Esophagus muscularis mucosa (tissue), 4 donors: Measurements from ENCODE around the gene CASQ2. TPM values are rescaled to one million over a fixed set of nuclear protein-coding genes. Genes with fewer than 3 reads are reported as not detected.

ENCODE experiments used
- DNase-seq: peaks from one replicate; pipeline ENCODE4 v3.0.0-alpha.2; 2017; ENCODE audit errors: extremely low spot score
- H3K27ac ChIP-seq, 4 donors: fragments of 200-600 bp; sonication (generic); replicated peaks in 1 of 4; 1 replicate in 3 of 4; 2 replicates in 1 of 4; pipeline ENCODE4 v1.5.1; 2016 to 2019; ENCODE audit warnings: mild to moderate bottlenecking in 1 of 4
- H3K27me3 ChIP-seq, 4 donors: fragments of 200-600 bp; sonication (generic); one replicate each; pipeline versions ENCODE4 v1.5.1 to v1.6.0; 2016 to 2019
- H3K36me3 ChIP-seq, 4 donors: fragments of 200-600 bp; sonication (generic); one replicate each; pipeline ENCODE4 v1.5.1; 2016 to 2019
- H3K4me1 ChIP-seq, 4 donors: fragments of 200-600 bp; sonication (generic); one replicate each; pipeline ENCODE4 v1.5.1; 2016 to 2019
- H3K4me3 ChIP-seq, 4 donors: fragments of 200-600 bp; sonication (generic); 1 replicate in 2 of 4; 2 replicates in 2 of 4; pipeline ENCODE4 v1.5.1; 2016 to 2019; ENCODE audit warnings: mild to moderate bottlenecking in 4 of 4, moderate library complexity in 1 of 4
- H3K9me3 ChIP-seq, 4 donors: fragments of 200-600 bp; sonication (generic); 1 replicate in 3 of 4; 2 replicates in 1 of 4; pipeline ENCODE4 v1.5.1; 2016 to 2019
- CTCF ChIP-seq, 3 experiments: fragments of 200-600 bp in 2 of 3; fragments of 450-650 bp in 1 of 3; sonication (generic) in 2 of 3; IDR thresholded peaks; one replicate each; pipeline ENCODE4 v1.5.1; 2017 to 2019; ENCODE audit warnings: antibody characterized with exemption in 3 of 3, mild to moderate bottlenecking in 2 of 3, moderate library complexity in 1 of 3
- EP300 ChIP-seq: sonication (generic); formaldehyde crosslinking; IDR thresholded peaks from one replicate; pipeline ENCODE4 v1.6.1; 2017; ENCODE audit warnings: antibody characterized with exemption
- POLR2A ChIP-seq: fragments of 450-650 bp; IDR thresholded peaks from one replicate; pipeline ENCODE4 v1.6.1; 2017; ENCODE audit warnings: antibody characterized with exemption, moderate library complexity, mild to moderate bottlenecking, low read depth
- POLR2AphosphoS5 ChIP-seq, 2 donors: sonication (generic); formaldehyde crosslinking; IDR thresholded peaks; one replicate each; pipeline ENCODE4 v1.6.1; 2017; ENCODE audit warnings: antibody characterized with exemption in 2 of 2
- WGBS: methylation state at CpG from one replicate; pipeline ENCODE4 v1.1.5; 2018; 5-methylcytosine and 5-hydroxymethylcytosine counted together
- intact Hi-C: fragments of 100-400 bp; cut with DNase I; formaldehyde crosslinking; loops from one replicate; pipeline ENCODE4 v1.15.1; 2023
- total RNA-seq, 4 donors: library from RNA; depleted of rRNA; stranded (reverse); fragments of >200 nt; gene quantifications; one replicate each; pipeline versions ENCODE4 v1.1.0 to v1.2.1, GENCODE V29; 2016

The CASQ2 gene
- total RNA-seq, 4 donors from 2014 or later, result 95.6 to 138 (median 108) TPM

DNA sequence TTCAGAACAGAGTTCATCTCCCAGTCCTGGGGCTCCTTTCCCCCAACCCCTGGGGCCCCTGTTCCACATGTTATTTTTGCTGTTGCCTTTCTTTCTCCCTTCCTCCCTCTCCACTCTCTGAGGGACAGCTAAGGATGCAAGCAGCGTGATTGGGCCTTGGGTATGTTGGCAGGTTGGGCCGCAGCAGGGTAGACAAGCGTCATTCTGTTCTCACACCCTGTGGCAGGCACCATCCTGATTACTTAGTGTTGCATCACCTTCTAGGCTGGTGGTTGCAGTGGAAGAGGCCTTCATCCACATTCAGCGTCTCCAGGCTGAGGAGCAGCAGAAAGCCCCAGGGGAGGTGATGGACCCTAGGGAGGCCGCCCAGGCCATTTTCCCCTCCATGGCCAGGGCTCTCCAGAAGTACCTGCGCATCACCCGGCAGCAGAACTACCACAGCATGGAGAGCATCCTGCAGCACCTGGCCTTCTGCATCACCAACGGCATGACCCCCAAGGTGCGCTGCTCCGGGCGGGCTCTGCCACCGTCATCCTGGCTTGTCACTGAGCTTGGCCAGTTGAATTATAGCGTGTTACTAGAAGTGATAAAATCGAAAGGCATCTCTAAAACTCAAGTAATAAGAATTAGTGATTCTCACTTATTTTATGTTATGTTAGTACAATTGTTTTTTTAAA, 83.3 kb downstream of the CASQ2 start:
- Histone ChIP-seq H3K27ac (no peak overlapping the region), H3K9me3 (no peaks in the 10 kb centered on the region), H3K4me3 (no peak overlapping the region), H3K27me3 (no peaks in the 10 kb centered on the region), H3K4me1 (peaks cover 1 to 8% (median 8%) of the 10 kb centered on the region in 4 donors), H3K36me3 (peaks cover 21 to 72% (median 43%) of the 10 kb centered on the region in 4 donors)
- WGBS, result 82% methylated on average over 11 of the region's 14 CpGs
- intact Hi-C loops, result no loop called here
- TF ChIP-seq EP300 (no peak), POLR2A (no peak), CTCF (IDR thresholded peaks at IDR 0.05) (no peak), POLR2AphosphoS5 (IDR thresholded peaks at IDR 0.05) (no peak)
- no peak for DNase-seq

- Histone ChIP-seq H3K9me3 (no peaks in the 10 kb centered on the region), H3K27ac (no peak overlapping the region), H3K4me1 (peaks cover 25 to 31% (median 29%) of the 10 kb centered on the region in 4 donors), H3K27me3 (no peaks in the 10 kb centered on the region), H3K4me3 (no peak overlapping the region), H3K36me3 (peaks cover 20 to 52% (median 33%) of the 10 kb centered on the region in 4 donors)
- no peak for DNase-seq
- TF ChIP-seq EP300 (no peak), POLR2AphosphoS5 (IDR thresholded peaks at IDR 0.05) (no peak), CTCF (IDR thresholded peaks at IDR 0.05) (no peak), POLR2A (no peak)
- 93% methylated on average over 4 of the region's 4 CpGs for WGBS
- intact Hi-C loops, result no loop called here
Observed at GRCh38 chr1:115682792-115683191, 85.7 kb downstream of the CASQ2 start.

DNA sequence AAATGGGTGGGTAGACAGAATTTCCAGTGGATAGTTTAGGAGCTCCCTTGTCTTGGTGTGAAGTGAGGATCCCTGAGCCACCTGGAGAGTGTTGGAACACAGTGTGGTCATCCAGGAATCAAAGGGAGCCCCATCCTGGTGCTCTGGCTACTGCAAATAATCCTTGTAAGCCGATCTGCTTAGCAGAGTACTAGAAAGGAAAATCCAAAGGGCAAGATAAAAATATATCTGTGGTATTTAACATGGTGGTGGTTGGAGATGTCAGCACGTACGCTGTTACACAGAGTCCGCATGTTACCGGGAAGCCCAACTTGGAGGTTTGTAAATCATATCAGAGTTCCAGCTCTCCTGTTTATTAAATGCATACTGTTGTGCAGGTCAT, 87.8 kb downstream of the CASQ2 start:
- H3K36me3 ChIP-seq, result peaks cover 20 to 34% (median 26%) of the 10 kb centered on the region in 4 donors
- no peaks in the 10 kb centered on the region for H3K9me3 ChIP-seq
- DNase-seq, result no peak
- H3K27me3 ChIP-seq, result no peaks in the 10 kb centered on the region
- peaks cover 36 to 49% (median 46%) of the 10 kb centered on the region in 4 donors for H3K4me1 ChIP-seq
- no peak overlapping the region for H3K4me3 ChIP-seq
- TF ChIP-seq EP300 (no peak), POLR2A (no peak), POLR2AphosphoS5 (IDR thresholded peaks at IDR 0.05) (no peak), CTCF (IDR thresholded peaks at IDR 0.05) (no peak)
- WGBS, result 94% methylated on average over 5 of the region's 5 CpGs
- peak overlapping the region in 3 of 4 donors; percentile 79 to 84 (median 80) for H3K27ac ChIP-seq
- intact Hi-C loops, result no loop called here

DNA sequence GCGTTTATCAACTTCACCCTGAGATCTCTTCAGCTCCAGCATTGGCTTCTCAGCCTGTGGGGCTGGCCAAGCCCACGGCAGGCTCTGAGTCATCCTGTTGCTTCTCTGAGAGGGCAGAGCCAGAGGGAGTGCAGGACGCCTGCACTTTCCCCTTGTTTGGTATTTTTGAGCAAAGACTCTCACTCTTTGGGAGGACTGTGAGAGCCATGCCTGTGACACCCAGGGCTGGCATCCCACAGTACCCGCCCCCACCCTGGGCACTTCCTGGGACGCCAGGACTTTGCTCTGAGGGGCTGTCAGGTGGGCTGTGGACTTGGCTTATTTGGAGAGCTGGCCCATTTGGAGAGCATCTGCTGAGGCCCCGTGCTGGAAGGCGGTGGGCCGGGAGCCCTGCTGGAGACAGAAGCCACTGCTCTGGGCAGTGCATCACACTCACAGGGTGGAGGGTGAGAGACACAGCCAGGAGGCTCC, 89.3 kb downstream of the CASQ2 start:
- Histone ChIP-seq H3K27me3 (no peaks in the 10 kb centered on the region), H3K9me3 (no peaks in the 10 kb centered on the region), H3K36me3 (peaks cover 6 to 18% (median 11%) of the 10 kb centered on the region in 4 donors), H3K27ac (peak overlapping the region; percentile 70 to 84 (median 80)), H3K4me3 (peak overlapping the region in 1 of 4 donors; percentile 18), H3K4me1 (peaks cover 36 to 51% (median 48%) of the 10 kb centered on the region in 4 donors)
- peak; percentile 46 to 73 for TF ChIP-seq POLR2AphosphoS5 (IDR thresholded peaks at IDR 0.05)
- TF ChIP-seq POLR2A, result no peak
- TF ChIP-seq CTCF (IDR thresholded peaks at IDR 0.05), result peak in 1 of 3 experiments; percentile 8
- 28% methylated on average over 8 of the region's 8 CpGs for WGBS
- intact Hi-C loops, result no loop called here
- no peak for DNase-seq
